HepG2 (cell line): ENCODE results near the gene IL1RL2. TPM values are rescaled to one million over a fixed set of nuclear protein-coding genes. Genes with fewer than 3 reads are reported as not detected.
A peak's percentile ranks its signal among the peaks of the same experiment; 100 is the strongest.

Experiments used
- ATAC-seq: fragments of 200-7000 bp; cut with Tn5 transposase; 3 replicates; pipeline ENCODE4 v1.9.1; 2020; ENCODE audit warnings: mild to moderate bottlenecking, moderate library complexity
- BruUV-seq: library from RNA; stranded (reverse); fragments of 400-500 nt; replicated peaks from 2 replicates; lab custom pipeline; 2021; lab: Mats Ljungman, UMichigan
- CTCF ChIA-PET: fragments of 300-600 bp; formaldehyde crosslinking; extraction: SDS; loops from one replicate; lab custom pipeline; 2021; ENCODE audit warnings: low total read pairs, inconsistent platforms, low intra/inter-chr PET ratio; lab: Yijun Ruan, JAX
- POLR2A ChIA-PET: fragments of 350-600 bp; sonication (Branson Sonifier 250); formaldehyde crosslinking; loops from one replicate; lab custom pipeline; 2020; ENCODE audit warnings: antibody characterized with exemption, inconsistent platforms; lab: Yijun Ruan, JAX
- DNase-seq: peaks from one replicate; pipeline ENCODE4 v3.0.0-alpha.2; 2015; ENCODE audit warnings: low spot score
- FAIRE-seq: peaks from 3 replicates; lab custom pipeline; 2011; peaks lifted over from hg19 to GRCh38; lab: Jason Lieb, UNC
- H2AFZ ChIP-seq: one replicate; pipeline ENCODE4 v1.6.1; 2011; ENCODE audit warnings: low read length, inconsistent platforms
- H3K27ac ChIP-seq: fragments of 300-600 bp; 3 replicates; pipeline ENCODE4 v1.8.0; 2011; ENCODE audit warnings: mixed run types, mild to moderate bottlenecking, mixed read lengths, low read length, inconsistent platforms; ENCODE audit not compliant: insufficient read depth; ENCODE audit errors: extremely low read length
- H3K27me3 ChIP-seq, 2 experiments: fragments of 200-600 bp in 1 of 2; 2 replicates in 1 of 2; 3 replicates in 1 of 2; pipeline versions ENCODE4 v1.6.0 to v1.8.0; 2011; ENCODE audit warnings: low read length in 2 of 2, mild to moderate bottlenecking in 2 of 2, moderate library complexity in 2 of 2, inconsistent platforms in 1 of 2; ENCODE audit not compliant: insufficient read depth in 2 of 2, control insufficient read depth in 1 of 2
- H3K36me3 ChIP-seq, 2 experiments: fragments of 200-600 bp in 1 of 2; replicated peaks in 1 of 2; 2 replicates in 1 of 2; 3 replicates in 1 of 2; pipeline versions ENCODE4 v1.5.1 to v1.8.0; 2011; ENCODE audit warnings: low read length in 2 of 2, inconsistent platforms in 1 of 2; ENCODE audit not compliant: insufficient read depth in 2 of 2, control insufficient read depth in 1 of 2
- H3K4me1 ChIP-seq: 2 replicates; pipeline ENCODE4 v1.5.1; 2012; ENCODE audit warnings: low read length, inconsistent platforms; ENCODE audit not compliant: insufficient read depth
- H3K4me2 ChIP-seq: 2 replicates; pipeline ENCODE4 v1.6.0; 2011; ENCODE audit warnings: low read depth, low read length, inconsistent platforms
- H3K4me3 ChIP-seq, 3 experiments: fragments of 200-600 bp in 1 of 3; sonication (generic), shearing (Covaris generic) in 1 of 3; replicated peaks in 1 of 3; 2 replicates each; pipeline ENCODE4 v1.5.1; 2011 to 2016; ENCODE audit warnings: low read length in 3 of 3, inconsistent platforms in 2 of 3, low read depth in 2 of 3, mild to moderate bottlenecking in 2 of 3, control low read depth in 1 of 3, mixed read lengths in 1 of 3; ENCODE audit not compliant: insufficient read depth in 1 of 3
- H3K79me2 ChIP-seq: one replicate; pipeline ENCODE4 v1.6.1; 2011; ENCODE audit warnings: low read length, inconsistent platforms; ENCODE audit not compliant: insufficient read depth
- H3K9ac ChIP-seq: 2 replicates; pipeline ENCODE4 v1.6.0; 2011; ENCODE audit warnings: mild to moderate bottlenecking, low read depth, low read length, inconsistent platforms; ENCODE audit not compliant: insufficient read depth
- H3K9me3 ChIP-seq: 2 replicates; pipeline ENCODE4 v1.5.1; 2012; ENCODE audit warnings: mild to moderate bottlenecking, low read length
- H4K20me1 ChIP-seq: 2 replicates; pipeline ENCODE4 v1.6.0; 2011; ENCODE audit warnings: inconsistent platforms, mild to moderate bottlenecking, low read length, moderate library complexity; ENCODE audit not compliant: insufficient read depth
- ADNP ChIP-seq: sonication (generic); formaldehyde crosslinking; IDR thresholded peaks from 2 replicates; pipeline ENCODE4 v1.4.0; 2020; ENCODE audit warnings: missing genetic modification reagents
- FOSL2 ChIP-seq: sonication (generic); formaldehyde crosslinking; IDR thresholded peaks from 2 replicates; pipeline ENCODE4 v1.4.0; 2020; ENCODE audit warnings: missing genetic modification reagents
- HOXD1 ChIP-seq: sonication (generic); formaldehyde crosslinking; IDR thresholded peaks from 2 replicates; pipeline ENCODE4 v1.5.0; 2020; ENCODE audit warnings: missing genetic modification reagents
- JUNB ChIP-seq: sonication (generic); formaldehyde crosslinking; IDR thresholded peaks from 2 replicates; pipeline ENCODE4 v1.8.0; 2022; ENCODE audit warnings: missing genetic modification reagents, mild to moderate bottlenecking, borderline replicate concordance
- MED8 ChIP-seq: sonication (generic); formaldehyde crosslinking; IDR thresholded peaks from 2 replicates; pipeline ENCODE4 v1.8.1; 2023; ENCODE audit warnings: mild to moderate bottlenecking, missing genetic modification reagents; ENCODE audit not compliant: insufficient replicate concordance
- MEIS1 ChIP-seq: sonication (generic); formaldehyde crosslinking; IDR thresholded peaks from 2 replicates; pipeline ENCODE4 v1.9.0; 2021; ENCODE audit warnings: mild to moderate bottlenecking, missing genetic modification reagents, moderate library complexity, borderline replicate concordance
- PHF5A ChIP-seq: IDR thresholded peaks from one replicate; pipeline ENCODE4 v1.6.1; 2018; ENCODE audit warnings: low read depth, missing genetic modification reagents; ENCODE audit not compliant: unreplicated experiment
- RFX3 ChIP-seq: IDR thresholded peaks from 2 replicates; pipeline ENCODE4 v1.6.1; 2016; ENCODE audit warnings: missing biosample characterization, missing genetic modification reagents
- SIX1 ChIP-seq: sonication (generic); formaldehyde crosslinking; IDR thresholded peaks from 2 replicates; pipeline ENCODE4 v1.4.0; 2020; ENCODE audit warnings: missing genetic modification reagents, borderline replicate concordance
- ZNF17 ChIP-seq: sonication (generic); formaldehyde crosslinking; IDR thresholded peaks from 2 replicates; pipeline ENCODE4 v1.5.0; 2020; ENCODE audit warnings: mild to moderate bottlenecking, missing genetic modification reagents
- ZNF703 ChIP-seq: sonication (generic); formaldehyde crosslinking; IDR thresholded peaks from 2 replicates; pipeline ENCODE4 v1.5.1; 2020; ENCODE audit warnings: missing genetic modification reagents, mild to moderate bottlenecking, moderate library complexity, borderline replicate concordance
- whole genome bisulfite sequencing: methylation state at CpG from one replicate; pipeline ENCODE4 v1.1.6; 2017; ENCODE audit warnings: low lambda C conversion rate; 5-methylcytosine and 5-hydroxymethylcytosine counted together
- in situ Hi-C: cut with HindIII; loops from 2 replicates; pipeline ENCODE4 v1.10.0; 2017; ENCODE audit warnings: low pct_unique_long_range_greater_than_20kb; ENCODE audit not compliant: extremely low pct_ligation_motif_present
- intact Hi-C: fragments of 100-400 bp; cut with micrococcal nuclease; formaldehyde crosslinking; loops from one replicate; pipeline ENCODE4 v1.10.0; 2022; ENCODE audit not compliant: unreplicated experiment
- polyA plus RNA-seq, 8 experiments: library from polyadenylated mRNA; depleted of rRNA in 3 of 8; stranded (reverse) in 7 of 8; unstranded in 1 of 8; fragments of >200 nt; fragmentation: Illumina TruSeq in 4 of 8; extraction: Trizol in 4 of 8; gene quantifications; 2 replicates each; pipeline versions ENCODE4 v1.2.1 to v1.2.3, GENCODE V29; 2011 to 2016; ENCODE audit warnings: low read depth in 4 of 8, missing spikeins in 1 of 8, mixed read lengths in 1 of 8; ENCODE audit not compliant: insufficient read depth in 1 of 8
- total RNA-seq, 5 experiments: library from RNA; depleted of rRNA; stranded (reverse); fragments of >200 nt; fragmentation: Illumina TruSeq; extraction: Trizol; gene quantifications; 2 replicates each; pipeline ENCODE4 v1.2.3, GENCODE V29; 2016; ENCODE audit warnings: low read depth in 1 of 5
- TF ChIP-seq, protein P1 (sequence below), 2 experiments: sonication (generic) in 1 of 2; formaldehyde crosslinking in 1 of 2; IDR thresholded peaks; 2 replicates each; pipeline versions ENCODE4 v1.5.1 to v1.6.1; 2011 to 2020; ENCODE audit warnings: borderline replicate concordance in 1 of 2, low read depth in 1 of 2, low read length in 1 of 2, mild to moderate bottlenecking in 1 of 2, missing genetic modification reagents in 1 of 2, moderate library complexity in 1 of 2
- TF ChIP-seq, protein P2 (sequence below): sonication (generic); formaldehyde crosslinking; IDR thresholded peaks from 2 replicates; pipeline ENCODE4 v1.5.1; 2020; ENCODE audit warnings: mild to moderate bottlenecking, missing genetic modification reagents, moderate library complexity

Gene IL1RL2
- total and polyA plus RNA-seq, 2 of the 13 experiments (the other 11 are each of a cell fraction or from before 2014, with no cell fraction given), result 0.03 TPM; not detected in 1

- intact Hi-C loops, result no loop called here
- no peaks in the 10 kb centered on the region for H4K20me1 ChIP-seq
- no peaks in the 10 kb centered on the region for H3K36me3 ChIP-seq
- CTCF ChIA-PET, result no interaction called here
- POLR2A ChIA-PET, result no interaction called here
- no peak overlapping the region for H3K27ac ChIP-seq
- no peak overlapping the region for H3K9ac ChIP-seq
- H3K79me2 ChIP-seq, result no peaks in the 10 kb centered on the region
- FAIRE-seq (no peak), DNase-seq (no peak), ATAC-seq (no peak)
- no TSS peak for BruUV-seq
- 2% methylated on average over 3 of the region's 3 CpGs for WGBS
- H3K4me3 ChIP-seq, result no peak overlapping the region
- TF ChIP-seq FOSL2 (CRISPR knock-in tag) (peak; percentile 49), ZNF703 (no peak), ADNP (no peak)
- in situ Hi-C loops, result no loop called here
- H3K4me1 ChIP-seq, result no peaks in the 10 kb centered on the region
- no peaks in the 10 kb centered on the region for H3K9me3 ChIP-seq
- H2AFZ ChIP-seq, result peak overlapping the region; percentile 7
- peaks cover 0 to 21% of the 10 kb centered on the region in 2 experiments; a peak in 3 of 5 replicates for H3K27me3 ChIP-seq
- H3K4me2 ChIP-seq, result no peak overlapping the region
Measured at GRCh38 chr2:102258386-102259074, 71.7 kb downstream of the IL1RL2 start.

DNA sequence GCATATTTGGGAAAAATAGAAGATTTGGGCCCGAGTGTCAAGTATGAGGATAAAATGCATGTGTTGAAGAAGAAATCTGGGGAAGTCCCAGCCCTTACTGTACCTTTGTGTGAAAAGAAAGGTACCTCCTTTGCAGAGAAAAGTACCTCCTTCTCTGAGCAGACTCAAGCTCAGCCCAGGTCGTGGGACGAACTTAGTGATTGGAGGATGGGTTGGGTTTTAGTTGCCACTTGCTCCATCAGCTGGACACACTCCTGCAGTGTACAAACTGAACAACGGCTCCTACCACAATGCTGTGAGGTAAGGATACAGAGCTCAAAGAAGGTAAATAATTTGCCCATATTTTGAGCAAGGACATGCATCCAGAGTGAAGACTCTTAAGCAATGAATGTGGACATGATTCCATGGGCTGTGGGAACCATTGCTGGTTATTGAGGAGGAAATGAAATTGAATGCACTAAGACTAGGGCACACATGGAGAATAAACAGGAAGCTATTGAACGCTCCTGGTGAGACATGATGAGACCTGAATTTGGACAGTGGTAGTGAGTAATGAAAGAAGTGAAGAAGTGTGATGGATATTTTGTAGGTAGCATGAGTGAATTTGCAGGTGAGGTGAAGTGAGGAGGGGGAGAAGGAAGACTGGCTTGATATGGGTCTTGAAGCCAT, 74.8 kb downstream of the IL1RL2 start:
- no peaks in the 10 kb centered on the region for H3K36me3 ChIP-seq
- intact Hi-C loops (no loop called here), in situ Hi-C loops (no loop called here)
- no peak overlapping the region for H2AFZ ChIP-seq
- no peak overlapping the region for H3K4me3 ChIP-seq
- BruUV-seq, result no TSS peak
- DNase-seq (no peak), ATAC-seq (no peak), FAIRE-seq (no peak)
- H3K9ac ChIP-seq, result no peak overlapping the region
- POLR2A ChIA-PET, result no interaction called here
- H3K4me2 ChIP-seq, result no peak overlapping the region
- WGBS, result 17% methylated on average over 5 of the region's 5 CpGs
- H3K27ac ChIP-seq, result no peak overlapping the region
- H3K9me3 ChIP-seq, result no peaks in the 10 kb centered on the region
- H4K20me1 ChIP-seq, result no peaks in the 10 kb centered on the region
- no peaks in the 10 kb centered on the region for H3K4me1 ChIP-seq
- H3K27me3 ChIP-seq, result peaks cover 0 to 18% of the 10 kb centered on the region in 2 experiments; a peak in 3 of 5 replicates
- H3K79me2 ChIP-seq, result no peaks in the 10 kb centered on the region
- CTCF ChIA-PET, result no interaction called here
- TF ChIP-seq PHF5A, result no peak
- TF ChIP-seq HOXD1 (CRISPR knock-in tag), result no peak
- TF ChIP-seq, protein P1, sequence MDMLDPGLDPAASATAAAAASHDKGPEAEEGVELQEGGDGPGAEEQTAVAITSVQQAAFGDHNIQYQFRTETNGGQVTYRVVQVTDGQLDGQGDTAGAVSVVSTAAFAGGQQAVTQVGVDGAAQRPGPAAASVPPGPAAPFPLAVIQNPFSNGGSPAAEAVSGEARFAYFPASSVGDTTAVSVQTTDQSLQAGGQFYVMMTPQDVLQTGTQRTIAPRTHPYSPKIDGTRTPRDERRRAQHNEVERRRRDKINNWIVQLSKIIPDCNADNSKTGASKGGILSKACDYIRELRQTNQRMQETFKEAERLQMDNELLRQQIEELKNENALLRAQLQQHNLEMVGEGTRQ (IDR thresholded peaks at IDR 0.05; ENCODE audit: low read depth, low read length), result no peak
- TF ChIP-seq, protein P1 (CRISPR knock-in tag; IDR thresholded peaks at IDR 0.05; ENCODE audit: borderline replicate concordance), result no peak
- no peak for TF ChIP-seq RFX3 (CRISPR knock-in tag)
- TF ChIP-seq MEIS1 (CRISPR knock-in tag), result no peak
- TF ChIP-seq JUNB (CRISPR knock-in tag), result no peak
- no peak for TF ChIP-seq SIX1 (CRISPR knock-in tag)
- no peak for TF ChIP-seq ZNF17
- TF ChIP-seq, protein P2, sequence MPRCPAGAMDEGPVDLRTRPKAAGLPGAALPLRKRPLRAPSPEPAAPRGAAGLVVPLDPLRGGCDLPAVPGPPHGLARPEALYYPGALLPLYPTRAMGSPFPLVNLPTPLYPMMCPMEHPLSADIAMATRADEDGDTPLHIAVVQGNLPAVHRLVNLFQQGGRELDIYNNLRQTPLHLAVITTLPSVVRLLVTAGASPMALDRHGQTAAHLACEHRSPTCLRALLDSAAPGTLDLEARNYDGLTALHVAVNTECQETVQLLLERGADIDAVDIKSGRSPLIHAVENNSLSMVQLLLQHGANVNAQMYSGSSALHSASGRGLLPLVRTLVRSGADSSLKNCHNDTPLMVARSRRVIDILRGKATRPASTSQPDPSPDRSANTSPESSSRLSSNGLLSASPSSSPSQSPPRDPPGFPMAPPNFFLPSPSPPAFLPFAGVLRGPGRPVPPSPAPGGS (CRISPR knock-in tag), result no peak
- no peak for TF ChIP-seq MED8 (CRISPR knock-in tag)
